NT2/D1 (cell line): Measurements from ENCODE around the gene TMEM132C.

Experiments
- SUZ12 ChIP-seq: IDR thresholded peaks from 2 replicates; pipeline ENCODE4 v1.6.1; 2011; ENCODE audit not compliant: insufficient read length, insufficient read depth; ENCODE audit errors: extremely low read depth
- YY1 ChIP-seq: IDR thresholded peaks from 2 replicates; pipeline ENCODE4 v1.6.1; 2011; ENCODE audit not compliant: insufficient read length, insufficient read depth
- ZNF274 ChIP-seq: IDR thresholded peaks from 2 replicates; pipeline ENCODE4 v1.6.1; 2011; ENCODE audit warnings: mild to moderate bottlenecking, low read depth, low read length

- TF ChIP-seq SUZ12 = no peak
- no peak for TF ChIP-seq ZNF274
- no peak for TF ChIP-seq YY1
Observed at GRCh38 chr12:128439796-128440195, 172.8 kb downstream of the TMEM132C start.
